Upper lobe of right lung (tissue), 1 donor: ENCODE data around the gene PHAF1. TPM values are rescaled to one million over a fixed set of nuclear protein-coding genes. Genes with fewer than 3 reads are reported as not detected.

ENCODE experiments used
- ATAC-seq: fragments of 200-7000 bp; cut with Tn5 transposase; one replicate; pipeline ENCODE4 v1.9.1; 2020; ENCODE audit warnings: mild to moderate bottlenecking, moderate library complexity
- DNase-seq: peaks from one replicate; pipeline ENCODE4 v3.0.0-alpha.2; 2020
- H3K27ac ChIP-seq: fragments of 200-600 bp; one replicate; pipeline ENCODE4 v1.8.0; 2022
- H3K27me3 ChIP-seq: fragments of 200-600 bp; one replicate; pipeline ENCODE4 v1.8.0; 2022; ENCODE audit warnings: mild to moderate bottlenecking
- H3K36me3 ChIP-seq: fragments of 200-600 bp; one replicate; pipeline ENCODE4 v1.8.0; 2022
- H3K4me1 ChIP-seq: fragments of 200-600 bp; one replicate; pipeline ENCODE4 v1.8.0; 2022
- H3K4me3 ChIP-seq: fragments of 200-600 bp; one replicate; pipeline ENCODE4 v1.8.0; 2022; ENCODE audit warnings: mild to moderate bottlenecking
- H3K9me3 ChIP-seq: fragments of 200-600 bp; one replicate; pipeline ENCODE4 v1.8.0; 2022
- intact Hi-C: fragments of 100-400 bp; cut with DNase I; formaldehyde crosslinking; loops from one replicate; pipeline ENCODE4 v1.11.0; 2022
- total RNA-seq: library from RNA; stranded (reverse); fragmentation: NEBNext Ultra II Directional; extraction: Animal tissue kit (Norgen Biotek cat#: 25700); gene quantifications from one replicate; pipeline ENCODE4 v1.2.1, GENCODE V29; 2021
- TF ChIP-seq, protein P1 (sequence below): fragments of 200-600 bp; IDR thresholded peaks from one replicate; pipeline ENCODE4 v1.8.0; 2022; ENCODE audit warnings: antibody characterized with exemption
- donor health status: DM: no; HTN: yes; CAD: no; lungs with severe emphysema.

The PHAF1 gene
- total RNA-seq, 1 donor from 2014 or later = 16.4 TPM

DNA sequence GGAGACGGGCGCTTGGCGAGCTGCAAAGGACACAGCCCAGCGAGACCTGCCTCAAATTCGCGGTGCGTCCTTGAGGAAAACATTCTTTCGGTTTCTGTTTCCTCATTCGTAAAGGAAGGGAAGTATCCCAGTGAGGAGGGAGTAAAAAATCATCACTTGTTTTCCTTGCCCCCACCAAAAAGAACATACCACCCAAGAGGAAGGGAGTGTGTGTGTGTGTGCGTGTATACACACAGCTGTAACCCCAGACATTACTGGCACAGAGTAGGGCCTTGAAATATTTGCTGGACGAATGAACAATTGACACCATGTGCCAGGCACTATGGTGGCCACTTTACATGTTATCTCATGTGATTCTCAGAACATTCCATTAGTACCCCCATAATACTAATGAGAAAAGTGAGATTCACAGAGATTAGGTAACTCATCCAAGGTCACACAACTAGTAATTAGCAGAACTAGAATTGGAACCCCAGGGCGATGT is 76.0 kb downstream of the PHAF1 start:
- DNase-seq = no peak
- TF ChIP-seq, protein P1, sequence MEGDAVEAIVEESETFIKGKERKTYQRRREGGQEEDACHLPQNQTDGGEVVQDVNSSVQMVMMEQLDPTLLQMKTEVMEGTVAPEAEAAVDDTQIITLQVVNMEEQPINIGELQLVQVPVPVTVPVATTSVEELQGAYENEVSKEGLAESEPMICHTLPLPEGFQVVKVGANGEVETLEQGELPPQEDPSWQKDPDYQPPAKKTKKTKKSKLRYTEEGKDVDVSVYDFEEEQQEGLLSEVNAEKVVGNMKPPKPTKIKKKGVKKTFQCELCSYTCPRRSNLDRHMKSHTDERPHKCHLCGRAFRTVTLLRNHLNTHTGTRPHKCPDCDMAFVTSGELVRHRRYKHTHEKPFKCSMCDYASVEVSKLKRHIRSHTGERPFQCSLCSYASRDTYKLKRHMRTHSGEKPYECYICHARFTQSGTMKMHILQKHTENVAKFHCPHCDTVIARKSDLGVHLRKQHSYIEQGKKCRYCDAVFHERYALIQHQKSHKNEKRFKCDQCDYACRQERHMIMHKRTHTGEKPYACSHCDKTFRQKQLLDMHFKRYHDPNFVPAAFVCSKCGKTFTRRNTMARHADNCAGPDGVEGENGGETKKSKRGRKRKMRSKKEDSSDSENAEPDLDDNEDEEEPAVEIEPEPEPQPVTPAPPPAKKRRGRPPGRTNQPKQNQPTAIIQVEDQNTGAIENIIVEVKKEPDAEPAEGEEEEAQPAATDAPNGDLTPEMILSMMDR = no peak
- H3K4me3 ChIP-seq = peak overlapping the region; percentile 79
- ATAC-seq = no peak
- no peaks in the 10 kb centered on the region for H3K9me3 ChIP-seq
- H3K27ac ChIP-seq = no peak overlapping the region
- intact Hi-C loops = no loop called here
- H3K27me3 ChIP-seq = no peaks in the 10 kb centered on the region
- H3K4me1 ChIP-seq = peaks cover 22% of the 10 kb centered on the region
- H3K36me3 ChIP-seq = no peaks in the 10 kb centered on the region

DNA sequence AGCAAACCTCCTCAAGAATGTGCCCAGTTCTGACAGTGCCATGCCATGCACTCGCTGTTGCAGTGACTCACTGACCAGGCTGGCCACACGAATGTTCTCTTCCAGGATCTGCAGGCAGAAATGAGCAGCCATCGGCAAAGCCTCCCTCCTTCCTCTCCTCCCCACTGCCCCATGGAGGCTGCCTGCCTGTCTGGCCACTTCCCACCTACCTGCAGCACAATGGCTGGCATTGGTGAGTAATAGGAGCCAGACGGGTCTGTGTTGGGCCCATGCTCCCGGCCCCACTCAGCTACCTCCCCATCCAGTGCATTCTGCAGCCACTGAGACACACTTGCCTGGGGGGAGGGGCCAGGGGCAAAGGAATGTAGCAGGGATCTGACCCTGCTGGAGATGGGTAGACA is 76.8 kb downstream of the PHAF1 start:
- DNase-seq = no peak
- H3K27ac ChIP-seq = no peak overlapping the region
- H3K9me3 ChIP-seq = no peaks in the 10 kb centered on the region
- ATAC-seq = no peak
- no peak overlapping the region for H3K4me3 ChIP-seq
- H3K4me1 ChIP-seq = peaks cover 27% of the 10 kb centered on the region
- no peaks in the 10 kb centered on the region for H3K27me3 ChIP-seq
- H3K36me3 ChIP-seq = no peaks in the 10 kb centered on the region
- intact Hi-C loops = no loop called here
- TF ChIP-seq, protein P1 = no peak

DNA sequence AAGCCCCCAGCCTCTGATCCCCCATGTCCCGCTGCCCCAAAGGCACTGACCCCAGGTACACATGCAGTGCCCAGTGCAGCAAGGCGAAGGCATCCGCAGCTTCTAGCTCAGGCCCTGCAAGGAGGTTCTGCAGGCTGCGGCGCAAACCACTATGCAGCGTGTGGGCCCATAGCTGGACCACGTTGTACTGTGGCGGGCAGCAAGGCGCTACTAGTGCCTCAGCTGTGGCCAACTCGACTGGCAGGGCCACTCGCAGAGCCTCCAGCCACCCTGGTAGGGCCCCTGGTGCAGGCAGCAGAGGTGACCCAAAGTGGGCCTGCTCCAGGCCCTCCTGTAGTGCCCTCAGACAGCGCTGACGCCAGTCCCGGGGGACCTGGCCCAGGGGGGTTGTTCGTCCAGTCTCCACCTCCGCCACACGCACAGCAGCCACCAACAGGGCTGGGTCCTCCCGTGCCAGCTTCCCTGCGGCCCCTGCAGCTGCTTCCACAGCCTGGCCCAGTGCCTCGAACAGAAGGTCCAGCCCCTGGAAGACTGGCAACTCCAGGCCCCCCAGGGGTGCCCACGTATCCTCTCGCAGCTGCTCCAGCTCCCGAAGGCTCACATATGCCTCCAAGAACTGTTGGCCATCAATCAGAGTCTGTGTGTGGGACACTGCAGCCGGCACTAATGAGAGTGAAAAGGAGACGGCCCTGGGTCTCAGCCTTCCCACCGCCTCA is 77.6 kb downstream of the PHAF1 start:
- H3K36me3 ChIP-seq = no peaks in the 10 kb centered on the region
- no peak overlapping the region for H3K27ac ChIP-seq
- ATAC-seq = no peak
- H3K27me3 ChIP-seq = no peaks in the 10 kb centered on the region
- intact Hi-C loops = no loop called here
- no peak overlapping the region for H3K4me3 ChIP-seq
- DNase-seq = no peak
- TF ChIP-seq, protein P1 = no peak
- peaks cover 30% of the 10 kb centered on the region for H3K4me1 ChIP-seq
- H3K9me3 ChIP-seq = no peaks in the 10 kb centered on the region

DNA sequence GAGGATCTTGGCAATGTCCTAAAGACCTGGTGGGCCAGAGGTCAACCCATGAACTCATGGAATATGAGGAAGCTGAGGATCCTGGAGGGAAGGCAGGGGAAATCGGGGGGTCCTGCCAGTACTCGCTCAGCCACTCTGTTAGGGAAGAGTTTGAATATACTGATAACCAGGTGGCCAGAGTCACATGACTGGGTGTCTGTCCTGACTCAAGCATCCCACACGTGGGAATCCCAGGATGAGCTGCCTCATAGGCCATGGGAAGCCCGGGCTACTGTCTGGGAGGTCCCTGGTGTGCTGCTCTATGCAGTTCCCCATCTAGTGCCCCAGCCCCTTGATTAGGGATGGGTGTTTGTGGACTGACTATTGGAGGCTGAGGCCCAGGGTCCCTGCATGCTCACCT is 78.6 kb downstream of the PHAF1 start:
- H3K27ac ChIP-seq = no peak overlapping the region
- no peak overlapping the region for H3K4me3 ChIP-seq
- TF ChIP-seq, protein P1 = no peak
- H3K27me3 ChIP-seq = no peaks in the 10 kb centered on the region
- intact Hi-C loops = no loop called here
- no peak for ATAC-seq
- H3K9me3 ChIP-seq = no peaks in the 10 kb centered on the region
- H3K36me3 ChIP-seq = peaks cover 2% of the 10 kb centered on the region
- H3K4me1 ChIP-seq = peaks cover 35% of the 10 kb centered on the region
- no peak for DNase-seq

DNA sequence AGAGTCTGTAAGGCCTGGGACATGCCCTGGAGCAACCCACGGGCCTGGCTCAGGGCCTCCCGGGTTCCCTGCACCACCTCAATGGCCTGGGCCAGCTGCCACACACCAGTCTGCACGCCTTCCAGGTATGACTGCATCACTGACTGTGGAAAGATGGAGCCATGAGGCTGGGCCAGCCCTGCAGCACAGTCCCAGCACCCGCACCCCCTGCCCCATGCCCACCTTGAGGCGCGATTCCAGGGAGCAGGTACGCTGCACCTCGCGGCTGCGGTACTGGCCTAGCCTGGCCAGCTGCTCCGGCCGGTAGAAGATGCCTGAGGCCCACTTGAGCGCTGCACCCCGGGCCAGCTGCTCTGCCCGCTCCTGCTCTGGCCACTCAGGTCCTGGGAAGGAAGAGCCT is 79.1 kb downstream of the PHAF1 start:
- TF ChIP-seq, protein P1 = no peak
- H3K4me1 ChIP-seq = peaks cover 39% of the 10 kb centered on the region
- peaks cover 7% of the 10 kb centered on the region for H3K36me3 ChIP-seq
- ATAC-seq (no peak), DNase-seq (no peak)
- H3K4me3 ChIP-seq = no peak overlapping the region
- no peaks in the 10 kb centered on the region for H3K27me3 ChIP-seq
- no peaks in the 10 kb centered on the region for H3K9me3 ChIP-seq
- H3K27ac ChIP-seq = no peak overlapping the region
- intact Hi-C loops = no loop called here
